Measurements from ENCODE around the gene RFWD3.

Gene RFWD3

GRCh38 chr16:74578433-74578832 lies 88.2 kb downstream of the RFWD3 start:
- DNase-seq: no peak

- DNase-seq: no peak
Measured at GRCh38 chr16:74577882-74578366, 88.8 kb downstream of the RFWD3 start.

DNA sequence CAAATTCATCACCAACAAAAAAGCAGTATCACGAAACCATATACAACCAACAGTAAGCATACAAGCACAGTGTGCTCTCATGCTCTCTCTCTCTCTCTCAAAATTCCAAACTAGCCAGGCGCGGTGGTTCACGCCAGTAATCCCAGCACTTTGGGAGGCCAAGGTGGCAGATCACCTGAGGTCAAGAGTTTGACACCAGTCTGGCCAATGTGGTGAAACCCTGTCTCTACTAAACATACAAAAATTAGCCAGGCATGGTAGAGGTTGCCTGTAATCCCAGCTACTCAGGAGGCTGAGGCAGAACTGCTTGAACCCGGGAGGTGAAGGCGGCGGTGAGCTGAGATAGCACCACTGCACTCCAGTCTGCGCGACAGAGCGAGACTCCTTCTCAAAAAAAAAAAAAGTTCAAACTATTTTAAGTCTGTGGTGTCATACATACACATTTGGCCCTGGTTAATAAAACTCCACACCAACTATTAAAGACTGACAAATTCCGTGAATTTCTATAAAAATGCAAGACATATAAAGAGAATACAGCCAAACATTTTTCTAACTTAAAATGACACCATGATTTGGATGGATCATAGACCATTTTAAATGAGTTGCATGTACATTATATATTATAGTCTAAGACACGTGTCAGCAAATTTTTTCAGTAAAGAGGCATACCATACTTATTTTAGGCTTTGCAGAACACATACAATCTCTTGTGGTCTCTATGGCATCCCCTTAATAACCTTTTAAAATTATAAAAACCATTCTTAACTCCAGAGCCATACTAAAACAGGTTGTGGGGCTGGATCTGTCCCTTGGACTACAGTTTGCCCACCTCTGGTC lies 90.7 kb downstream of the RFWD3 start:
- DNase-seq: no peak

DNA sequence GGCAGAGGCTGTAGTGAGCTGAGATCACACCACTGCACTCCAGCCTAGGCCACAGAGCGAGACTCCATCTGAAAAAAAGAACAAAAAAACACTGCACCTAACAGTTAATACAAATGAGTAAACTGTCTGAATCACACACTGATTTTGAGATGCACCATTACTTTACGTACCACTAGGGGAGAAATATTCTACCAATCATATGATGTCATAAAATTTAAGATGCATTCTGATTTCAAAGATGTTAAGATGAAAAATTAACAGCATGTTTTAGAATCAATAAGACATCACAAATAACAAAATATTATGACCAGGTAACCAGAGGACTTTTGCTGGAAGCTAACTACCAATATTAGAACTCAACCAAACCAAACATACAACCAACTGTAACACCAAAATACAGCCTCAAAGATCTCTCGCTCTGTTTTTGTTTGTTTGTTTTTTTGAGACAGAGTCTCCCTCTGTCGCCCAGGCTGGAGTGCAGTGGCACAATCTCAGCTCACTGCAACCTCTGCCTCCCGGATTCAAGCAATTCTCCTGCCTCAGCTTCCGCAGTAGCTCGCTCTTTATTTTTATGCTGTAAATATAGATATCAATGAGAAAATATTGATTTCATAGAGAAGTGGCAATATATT lies 91.4 kb downstream of the RFWD3 start:
- no peak for DNase-seq

DNA sequence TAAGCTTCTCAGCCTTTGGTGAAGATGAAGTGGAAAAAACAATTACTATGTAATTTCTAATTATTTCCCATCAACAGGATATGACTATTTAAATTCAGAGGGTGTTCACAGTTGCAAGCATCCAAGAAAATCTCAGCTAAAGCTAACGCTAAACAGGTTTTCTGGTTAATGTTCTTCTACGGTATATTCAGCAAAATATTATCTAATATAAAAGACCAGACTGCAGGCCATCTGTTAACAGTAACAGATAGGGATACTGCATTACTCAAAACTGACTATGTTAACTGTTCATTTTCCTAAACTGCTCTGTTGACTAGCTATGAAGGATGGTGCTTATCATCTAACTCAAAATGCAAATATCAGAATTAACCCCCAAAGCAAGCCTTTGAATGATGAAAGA lies 92.5 kb downstream of the RFWD3 start:
- no peak for DNase-seq

DNA sequence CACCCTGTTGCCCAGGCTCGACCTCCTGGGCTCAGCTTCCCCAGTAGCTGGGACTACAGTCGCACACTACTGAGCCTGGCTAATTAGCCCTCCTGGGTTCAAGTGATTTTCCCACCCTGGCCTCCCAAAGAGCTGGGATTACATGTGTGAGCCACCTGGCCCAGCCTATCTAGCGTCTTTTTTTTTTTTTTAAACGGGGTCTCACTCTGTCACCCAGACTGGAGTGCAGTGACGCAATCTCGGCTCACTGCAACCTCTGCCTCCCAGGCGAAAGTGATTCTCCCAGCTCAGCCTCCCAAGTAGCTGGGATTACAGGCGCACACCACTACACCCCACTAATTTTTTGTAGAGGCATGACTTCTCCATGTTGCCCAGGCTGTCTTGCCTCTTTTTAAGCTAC lies 93.1 kb downstream of the RFWD3 start:
- DNase-seq: no peak

Data from NCI-H1105 treated with DMSO at 0.1 percent for 48 hours (cell line).